DMS153 treated with DMSO at 0.1 percent for 48 hours (cell line): Measurements from ENCODE around the gene LRRN2.
"Not testable (repeated sequence)": the region's sequence is repeated elsewhere in the genome, so short reads cannot be mapped to it uniquely, and the experiment has no call there.

ENCODE experiments used
- DNase-seq: peaks from one replicate; lab custom pipeline; 2025; ENCODE audit not compliant: unreplicated experiment; lab: John Stamatoyannopoulos, UW

LRRN2 gene

DNA sequence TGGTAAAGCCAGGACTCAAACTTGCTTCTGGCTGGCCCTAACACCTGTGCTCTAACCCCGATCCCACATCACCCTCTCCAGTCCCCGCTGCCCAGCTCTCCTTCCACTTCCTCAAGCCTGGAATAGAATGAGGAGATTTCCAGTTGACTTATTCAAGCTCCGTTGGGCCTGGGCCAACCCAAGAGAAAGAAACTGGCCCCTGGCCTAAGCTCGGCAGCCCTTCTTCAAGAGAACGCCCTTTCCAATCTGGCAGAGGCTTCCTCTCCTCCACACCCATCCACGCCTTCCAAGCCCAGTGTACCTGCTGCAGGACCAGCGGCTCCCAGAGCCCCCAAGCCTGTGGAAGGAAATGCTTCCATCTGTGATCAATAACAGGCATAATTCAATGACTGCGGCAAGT, 51.9 kb downstream of the LRRN2 start:
- no peak for DNase-seq

DNA sequence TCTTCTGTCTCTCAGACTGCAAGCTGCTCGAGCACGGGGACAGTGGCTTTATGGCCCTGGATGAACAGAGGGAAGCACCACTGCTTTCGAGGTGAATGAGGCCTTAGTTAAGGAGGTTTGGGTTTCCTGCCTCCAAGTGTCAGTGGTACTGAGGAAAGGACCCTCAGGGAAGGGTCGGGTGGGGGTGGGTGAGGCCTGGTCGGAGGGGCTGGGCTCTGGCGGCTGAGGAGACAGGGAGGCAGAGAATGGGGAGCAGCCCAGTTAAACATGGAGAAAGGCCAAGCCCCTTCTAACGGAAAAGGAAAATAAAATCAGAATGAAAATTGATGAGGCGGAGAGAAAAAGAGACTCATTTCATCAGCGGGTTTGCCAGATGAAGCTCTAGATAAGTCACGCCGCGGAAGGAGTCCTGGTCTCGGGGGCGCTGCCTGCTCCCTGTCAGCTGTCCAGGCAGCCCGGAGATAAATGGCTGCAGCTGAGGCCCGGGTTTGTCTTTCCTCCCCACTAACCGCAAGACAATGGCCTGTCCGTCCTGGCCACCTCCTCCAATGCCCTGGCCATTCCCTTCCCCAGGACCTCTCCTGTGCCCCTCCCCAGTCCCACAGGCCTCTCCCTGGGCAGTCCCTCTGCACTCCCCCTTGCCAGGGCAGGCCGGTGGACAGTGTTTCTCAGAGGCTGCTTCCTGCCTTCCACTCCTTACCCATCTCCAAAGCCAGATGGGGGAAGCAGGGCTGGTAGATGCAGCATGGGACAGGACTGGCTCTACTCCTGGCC, 55.2 kb downstream of the LRRN2 start:
- DNase-seq, result no peak

DNA sequence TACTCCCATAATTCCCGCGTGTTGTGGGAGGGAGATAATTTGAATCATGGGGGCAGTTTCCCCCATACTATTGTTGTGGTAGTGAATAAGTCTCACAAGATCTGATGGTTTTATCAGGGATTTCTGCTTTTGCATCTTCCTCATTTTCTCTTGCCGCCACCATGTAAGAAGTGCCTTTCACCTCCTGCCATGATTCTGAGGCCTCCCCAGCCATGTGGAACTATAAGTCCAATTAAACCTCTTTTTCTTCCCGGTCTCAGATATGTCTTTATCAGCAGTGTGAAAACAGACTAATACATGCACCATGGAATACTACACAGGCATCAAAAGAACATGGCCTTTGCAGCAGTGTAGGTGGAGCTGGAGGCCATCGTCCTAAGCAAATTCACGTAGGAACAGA, 56.1 kb downstream of the LRRN2 start:
- DNase-seq, result not testable (repeated sequence)

DNA sequence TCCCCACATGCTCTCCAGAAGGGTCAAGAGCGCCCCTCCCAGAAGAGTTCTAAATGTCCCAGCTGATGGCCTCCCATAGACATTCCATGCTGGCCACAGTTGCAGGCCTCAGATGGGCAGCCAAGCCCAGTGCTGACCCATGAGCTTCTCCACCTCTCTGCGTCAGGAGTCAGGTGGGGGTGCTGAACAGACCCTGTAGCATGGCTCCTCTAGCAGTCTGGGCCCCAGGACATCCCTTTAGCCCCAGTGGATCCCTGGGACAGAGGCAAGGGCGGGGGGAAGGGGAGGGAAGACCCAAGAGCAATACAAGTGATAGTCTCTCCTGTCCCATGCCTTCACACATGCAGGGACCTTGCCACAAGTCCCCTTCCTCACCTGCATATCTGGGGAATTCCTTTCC, 56.7 kb downstream of the LRRN2 start:
- no peak for DNase-seq

DNA sequence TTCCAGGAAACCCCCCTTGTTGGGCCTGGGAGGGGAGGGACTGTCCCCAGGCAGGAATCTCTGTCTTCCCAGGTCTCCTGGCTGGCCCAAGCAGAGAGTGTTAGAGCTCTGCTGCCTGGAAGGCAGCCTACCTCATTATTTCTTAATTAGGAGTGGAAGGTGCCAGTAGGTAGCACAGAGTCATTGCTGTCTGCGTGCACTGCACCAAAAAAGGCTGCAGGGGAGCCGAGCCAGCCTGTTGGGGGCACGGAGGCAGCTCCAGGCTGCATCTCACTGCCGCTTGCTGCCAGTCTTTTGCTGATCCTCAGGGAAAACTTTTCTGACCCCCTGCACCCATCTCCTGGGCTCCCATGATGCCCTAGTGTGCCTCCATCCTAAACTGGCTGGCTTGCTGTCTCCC, 58.1 kb downstream of the LRRN2 start:
- no peak for DNase-seq

DNA sequence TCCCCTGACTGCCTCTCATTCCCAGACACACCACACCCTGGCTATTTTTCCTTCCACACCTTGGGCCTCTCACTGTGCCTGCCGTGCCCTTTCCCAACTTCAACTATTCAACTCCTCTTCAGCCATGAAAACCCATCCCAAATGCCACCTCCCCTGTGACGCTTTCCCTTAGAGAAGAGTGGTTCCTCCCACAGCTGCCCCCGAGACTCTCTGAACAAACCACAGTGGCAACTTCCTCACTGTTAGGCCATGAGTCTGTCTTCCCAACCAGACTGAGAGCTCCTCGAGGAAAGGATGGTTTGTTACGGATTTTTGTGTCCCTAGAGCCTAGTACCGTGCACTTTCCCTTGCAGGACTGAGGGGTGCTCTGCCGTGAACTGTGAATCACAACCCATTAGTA, 59.2 kb downstream of the LRRN2 start:
- DNase-seq, result no peak

DNA sequence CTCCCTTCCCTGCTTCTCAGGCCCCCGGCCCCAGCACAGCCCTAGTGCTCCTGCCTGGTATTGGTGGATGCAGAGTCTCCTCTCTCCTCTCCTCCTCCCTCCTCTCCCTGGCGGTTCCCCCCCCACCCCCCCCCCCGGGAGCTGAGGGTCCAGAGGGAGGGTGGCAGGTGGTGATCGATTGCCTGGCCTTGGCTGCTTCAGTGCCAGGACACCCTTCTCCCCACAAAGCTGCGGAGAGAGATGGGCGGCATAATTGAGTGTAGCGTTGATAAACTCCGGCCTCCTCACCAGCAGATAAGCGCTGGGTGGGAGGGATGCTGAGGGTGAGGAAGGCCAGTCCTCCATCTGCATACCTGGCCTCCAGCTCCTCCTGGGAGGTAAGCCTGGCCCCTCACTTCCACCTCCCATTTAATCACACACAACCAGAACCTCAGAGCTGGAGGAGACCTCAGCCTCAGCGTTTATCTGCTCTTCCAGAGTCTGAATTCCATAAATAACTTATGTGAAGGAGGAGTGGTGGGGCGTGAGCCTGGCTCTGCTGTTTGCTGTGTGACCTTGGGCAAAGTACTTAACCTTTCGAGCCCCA, 60.8 kb downstream of the LRRN2 start:
- no peak for DNase-seq

DNA sequence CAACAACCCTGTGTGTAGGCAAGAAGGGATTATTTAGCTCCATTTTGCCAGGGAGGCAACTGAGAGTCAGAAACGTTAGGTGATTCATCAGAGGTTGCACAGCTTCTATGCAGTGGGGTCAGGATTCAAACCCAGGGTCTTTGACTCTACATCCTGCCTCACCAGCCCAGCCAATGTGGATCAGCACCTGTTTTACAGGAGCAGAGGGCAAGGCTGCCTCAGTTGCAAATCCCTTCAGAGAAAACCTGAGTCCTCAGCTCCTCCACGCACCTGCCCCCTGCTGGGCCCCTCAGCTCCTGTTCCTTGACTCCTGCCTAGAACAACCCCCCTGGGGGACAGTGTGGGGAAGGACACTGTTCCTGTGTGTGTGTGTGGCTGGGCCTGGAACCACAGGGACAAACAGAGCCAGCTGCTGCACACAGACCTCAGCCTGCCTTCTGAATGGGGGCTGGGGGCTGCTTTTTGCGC, 61.6 kb downstream of the LRRN2 start:
- DNase-seq, result peak; percentile 17

DNA sequence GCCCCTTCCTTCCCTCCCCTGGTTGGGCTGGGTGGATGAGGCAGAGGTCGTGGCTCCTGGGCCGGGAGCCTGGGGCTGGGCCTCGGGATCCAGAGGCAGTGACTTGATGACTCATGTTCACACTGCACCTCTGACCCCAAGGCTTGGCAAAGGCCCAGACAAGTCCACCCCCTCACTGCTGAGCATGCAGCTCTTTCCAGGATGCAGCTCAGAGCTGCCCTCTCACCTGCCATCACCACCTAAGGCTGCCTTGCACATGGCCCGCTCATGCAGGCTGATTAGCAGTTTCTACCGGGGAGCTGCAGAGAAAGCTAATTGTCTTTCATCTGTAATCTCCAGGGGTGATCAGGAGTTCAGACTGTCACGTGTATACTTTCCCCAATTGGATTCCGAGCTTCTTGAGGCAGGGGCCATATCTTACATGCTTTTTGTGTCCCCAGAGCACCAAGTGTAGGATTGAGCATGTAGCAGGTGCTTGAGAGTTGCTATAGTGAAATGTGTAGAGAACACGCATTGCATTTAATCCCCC, 62.1 kb downstream of the LRRN2 start:
- DNase-seq, result no peak

DNA sequence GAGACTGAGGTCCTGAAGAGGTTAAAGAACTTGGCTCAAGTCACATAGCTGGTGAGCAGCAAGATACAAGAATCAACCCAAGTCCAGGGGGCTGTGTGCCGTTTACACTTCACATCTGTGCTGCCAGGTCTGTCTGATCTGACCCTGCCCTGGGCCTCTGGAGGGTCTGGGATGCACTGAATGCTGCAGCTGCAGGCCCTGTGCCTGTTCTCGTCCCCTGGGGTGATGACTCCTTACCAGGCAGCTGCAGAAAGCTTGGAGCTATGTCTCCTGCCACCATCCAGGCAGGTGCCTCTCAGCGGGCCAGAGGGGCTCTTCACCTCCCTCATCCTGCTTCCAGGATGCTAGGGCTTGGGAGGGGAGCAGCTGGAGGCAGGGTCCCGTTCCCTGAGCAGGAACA, 63.5 kb downstream of the LRRN2 start:
- no peak for DNase-seq

DNA sequence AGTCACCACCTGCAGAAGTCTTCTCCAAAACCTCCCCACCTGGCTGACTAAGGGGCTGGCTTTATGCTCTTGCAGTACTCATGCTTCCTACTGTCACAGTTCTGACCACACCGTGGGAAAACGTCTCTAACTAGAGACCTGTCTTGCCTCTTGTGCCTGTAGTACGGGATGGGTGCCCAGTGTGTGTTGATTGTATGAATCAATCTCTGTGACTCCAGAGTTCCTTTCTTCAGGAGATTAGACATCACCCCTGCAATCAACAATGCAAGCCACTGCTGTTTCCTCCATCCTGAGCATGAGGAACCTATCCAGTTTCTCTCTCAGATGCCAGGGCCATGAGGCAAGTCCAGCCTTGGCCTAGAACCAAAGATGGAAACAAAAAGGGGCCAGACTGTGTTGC, 64.1 kb downstream of the LRRN2 start:
- DNase-seq, result no peak

DNA sequence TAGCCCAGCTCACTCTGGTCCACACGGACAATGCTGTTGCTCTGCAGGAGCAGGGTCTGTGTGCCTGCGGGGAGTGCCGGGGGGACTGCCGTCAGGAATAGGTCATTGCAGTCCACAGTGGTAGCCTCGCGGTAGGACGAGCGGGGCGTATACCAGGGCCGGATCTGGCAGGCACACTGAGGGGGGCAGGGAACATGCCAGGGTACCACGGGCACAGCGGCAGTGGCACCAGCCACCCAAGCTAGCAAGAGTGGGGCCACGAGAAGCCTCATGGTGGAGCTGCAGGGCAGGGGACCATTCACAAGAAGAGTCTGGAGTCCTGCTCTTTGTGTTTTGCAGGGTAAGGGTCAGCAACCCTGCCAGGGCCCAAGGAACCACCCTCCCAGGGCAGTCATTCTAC, 65.8 kb downstream of the LRRN2 start:
- DNase-seq, result peak; percentile 19

DNA sequence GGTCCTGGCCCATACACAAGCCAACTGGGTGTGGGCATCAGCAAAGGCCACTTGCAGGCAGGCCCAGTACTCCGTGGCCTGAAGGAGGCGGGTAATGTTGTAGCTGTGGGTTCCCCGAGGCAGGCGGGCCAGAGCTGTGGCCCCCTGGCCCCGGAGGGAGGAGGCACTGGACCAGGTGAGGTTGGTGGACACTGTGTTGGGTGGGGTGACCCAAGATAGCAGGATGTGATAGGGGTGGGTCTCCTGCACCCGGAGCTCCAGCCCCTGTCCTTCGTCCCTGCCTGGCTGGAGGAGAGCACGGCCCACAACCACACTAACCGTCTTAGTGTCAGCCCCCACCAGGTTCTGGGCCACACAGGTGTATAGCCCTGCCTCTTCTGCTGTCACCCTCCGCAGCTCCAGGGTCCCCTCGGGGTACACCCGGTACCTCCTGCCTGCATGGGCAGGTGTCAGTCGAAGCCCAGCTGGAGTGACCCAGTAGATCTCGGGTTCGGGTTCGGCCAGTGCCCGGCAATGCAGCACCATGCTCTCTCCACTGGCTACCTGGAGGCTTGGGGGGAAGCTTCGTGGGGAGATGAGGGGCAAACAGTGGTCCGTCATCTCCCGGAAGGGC, 67.3 kb downstream of the LRRN2 start:
- DNase-seq, result no peak

DNA sequence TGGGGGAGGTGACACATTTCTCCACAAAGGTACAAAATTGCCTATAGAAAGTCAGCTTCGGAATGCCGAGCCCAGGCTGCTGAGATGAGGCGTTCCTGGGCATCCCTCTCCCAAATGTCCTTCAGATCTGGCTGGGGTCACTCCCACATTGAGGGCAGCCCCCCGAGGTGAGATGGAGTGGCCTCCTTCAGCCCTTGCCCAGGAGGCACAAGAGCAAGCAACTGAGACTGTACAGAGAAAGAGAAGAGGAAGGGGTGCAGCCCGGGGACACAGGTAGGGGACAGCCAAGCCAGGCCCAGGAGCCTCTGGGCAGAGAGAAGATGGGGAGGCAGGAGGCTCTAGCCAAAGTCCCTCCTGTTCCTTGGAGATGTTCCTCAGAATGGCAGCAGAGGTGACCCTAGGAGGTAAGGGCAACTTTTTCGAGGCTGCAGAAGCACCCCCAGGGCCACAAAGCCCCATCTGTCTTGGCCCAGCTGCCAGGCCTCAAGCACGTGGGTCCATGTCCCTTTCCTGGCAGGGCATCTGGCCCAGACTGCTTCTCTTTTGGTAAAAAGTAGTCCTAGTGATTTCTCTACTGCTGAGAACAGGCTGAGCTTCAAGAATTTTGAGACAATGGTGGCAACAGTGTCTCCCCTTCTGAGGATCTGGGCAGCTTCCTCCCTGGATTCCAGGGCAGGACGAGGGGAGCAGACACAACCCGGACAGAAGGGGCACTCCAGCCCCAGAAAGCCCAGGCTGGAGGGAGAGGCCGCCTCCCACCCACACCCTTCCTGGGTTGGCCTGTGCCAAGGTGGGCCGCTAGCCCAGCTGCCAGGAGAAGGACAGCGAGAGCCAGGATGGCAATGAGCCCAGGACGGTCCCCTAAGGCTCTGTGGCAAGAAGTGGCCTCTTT, 68.0 kb downstream of the LRRN2 start:
- DNase-seq, result no peak

DNA sequence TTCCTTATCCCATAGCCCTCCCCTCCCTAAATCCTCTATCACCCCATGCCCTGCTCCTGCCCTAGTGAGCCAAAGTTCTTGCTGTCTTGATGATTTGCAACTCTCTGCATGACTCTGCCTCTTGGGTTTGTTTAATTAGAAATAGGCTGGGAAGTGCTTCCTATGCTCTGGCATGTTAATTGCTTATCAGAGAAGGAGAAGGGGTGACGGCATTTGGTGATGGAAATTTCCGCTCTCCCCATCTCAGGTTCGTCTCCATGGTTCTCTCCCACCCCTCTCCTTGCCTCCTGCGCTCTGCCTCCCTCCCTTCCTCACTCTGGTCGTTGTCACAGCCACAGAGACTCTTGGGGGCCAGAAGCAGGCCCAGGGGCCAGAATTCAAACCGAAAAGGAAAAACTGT, 68.9 kb downstream of the LRRN2 start:
- no peak for DNase-seq

DNA sequence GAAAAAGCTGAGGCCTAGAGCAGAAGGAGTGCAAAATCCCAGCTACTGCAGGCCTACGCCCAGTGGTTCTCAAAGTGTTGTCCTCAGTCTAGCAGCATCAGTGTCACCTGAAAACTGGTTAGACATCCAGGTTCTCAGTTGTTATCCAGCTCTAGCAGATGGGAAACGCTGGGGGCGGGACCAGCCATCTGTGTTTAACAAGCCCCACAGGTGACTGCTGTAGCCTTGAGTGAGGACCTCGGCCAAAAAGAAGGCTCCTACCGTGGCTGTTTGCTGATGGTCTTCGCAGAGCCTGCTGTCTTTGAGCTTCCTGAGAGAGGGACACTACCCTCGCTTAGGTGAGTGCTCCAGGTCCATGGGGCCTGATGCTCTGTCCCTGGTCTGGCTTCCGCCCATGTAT, 69.7 kb downstream of the LRRN2 start:
- DNase-seq, result no peak

DNA sequence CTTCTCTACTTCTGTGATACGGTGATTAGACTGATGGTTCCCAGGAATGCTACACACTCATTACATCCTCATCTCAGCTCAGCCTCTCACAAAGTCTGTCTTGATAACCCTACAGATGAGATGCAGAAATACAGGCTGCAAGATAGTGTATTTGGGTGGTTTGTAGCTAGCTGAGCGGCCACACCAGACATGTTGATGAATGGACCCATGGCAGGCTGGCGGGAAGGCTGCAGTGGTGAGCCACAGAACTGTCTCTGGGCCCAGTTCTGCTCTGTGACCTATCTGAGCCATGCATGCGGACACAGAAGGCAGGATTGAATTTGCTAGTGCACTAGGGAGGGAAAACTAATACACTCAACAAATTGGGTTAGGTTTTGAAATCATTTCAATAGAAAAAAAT, 71.9 kb downstream of the LRRN2 start:
- DNase-seq, result no peak

DNA sequence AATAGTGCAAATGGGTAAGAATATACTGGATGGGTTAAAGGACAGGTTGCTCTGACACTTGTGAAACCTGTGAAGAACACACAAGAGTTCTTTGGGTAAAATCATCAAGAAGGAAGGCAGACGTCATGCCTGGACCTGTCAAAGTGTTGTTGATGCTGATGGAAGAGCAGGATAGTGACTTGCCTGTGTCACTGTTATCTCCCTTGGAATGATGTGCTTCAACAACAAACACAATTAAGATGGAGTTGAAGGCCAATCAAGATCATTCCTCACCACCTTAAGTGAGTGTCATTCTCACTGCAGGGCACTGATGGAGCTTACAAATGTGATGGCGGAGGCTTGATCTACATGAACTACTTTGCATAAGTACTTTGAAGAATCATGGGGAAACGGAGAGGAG, 73.2 kb downstream of the LRRN2 start:
- no peak for DNase-seq

DNA sequence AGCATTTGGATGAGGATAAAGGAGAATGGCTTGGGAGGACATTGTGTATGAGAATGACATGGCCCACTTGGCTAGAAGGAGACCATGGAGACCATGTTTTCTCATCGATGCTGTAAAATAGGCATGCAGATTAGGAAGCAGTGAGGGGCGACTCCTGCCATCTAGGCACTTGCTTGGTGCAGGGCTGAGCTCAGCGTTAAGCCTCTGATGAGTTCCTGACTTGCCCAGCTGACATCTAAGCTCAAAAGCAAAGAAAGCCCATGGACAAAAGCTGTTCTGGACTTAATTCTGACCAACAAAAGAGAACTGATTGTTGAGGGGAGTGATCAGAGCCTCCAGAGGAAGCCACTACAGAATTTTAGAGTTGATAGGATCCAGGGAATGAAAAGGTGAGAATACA, 74.5 kb downstream of the LRRN2 start:
- DNase-seq, result no peak

DNA sequence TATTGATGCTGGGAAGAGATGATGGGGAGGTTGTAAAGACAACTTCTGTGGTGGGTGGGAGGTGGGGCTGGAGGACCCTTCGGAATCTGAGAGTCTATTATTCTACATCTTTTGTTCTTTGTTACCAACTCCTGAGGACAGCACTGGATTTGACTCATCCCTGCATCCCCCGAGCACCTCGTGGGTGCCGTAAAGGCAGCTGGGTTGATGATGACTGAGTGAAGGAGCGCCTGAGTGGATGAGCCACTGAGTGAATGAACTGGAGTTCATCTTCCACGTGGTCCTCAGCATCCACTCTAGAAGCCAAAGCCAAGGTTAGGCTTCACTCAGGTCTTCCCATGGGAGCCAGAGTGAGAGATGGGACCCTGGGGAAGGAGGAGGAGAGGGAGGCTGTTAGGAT, 77.6 kb downstream of the LRRN2 start:
- DNase-seq, result no peak

DNA sequence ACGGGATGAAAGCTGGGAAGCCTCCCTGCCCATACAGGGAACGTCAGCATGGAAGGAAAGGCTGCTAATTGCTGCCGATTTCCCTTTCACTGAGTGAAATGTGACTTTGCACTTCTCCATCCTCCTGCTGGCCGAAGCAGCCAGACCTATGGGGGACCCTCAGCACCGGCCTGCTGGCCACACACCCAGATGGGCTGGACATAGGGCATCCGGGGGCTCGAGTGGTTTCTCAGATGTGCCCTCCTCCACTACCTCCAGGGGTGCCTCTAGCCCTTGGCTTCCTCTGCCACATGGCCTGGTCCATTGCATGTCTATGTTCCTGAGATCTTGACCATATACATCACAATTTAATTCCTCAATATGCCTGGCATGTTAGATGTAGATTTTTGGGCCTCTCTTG, 79.7 kb downstream of the LRRN2 start:
- DNase-seq, result no peak
